ENCODE measurements around the gene NAP1L2.
"Not testable (repeated sequence)": the region's sequence is repeated elsewhere in the genome, so short reads cannot be mapped to it uniquely, and the experiment has no call there.

NAP1L2 gene, protein sequence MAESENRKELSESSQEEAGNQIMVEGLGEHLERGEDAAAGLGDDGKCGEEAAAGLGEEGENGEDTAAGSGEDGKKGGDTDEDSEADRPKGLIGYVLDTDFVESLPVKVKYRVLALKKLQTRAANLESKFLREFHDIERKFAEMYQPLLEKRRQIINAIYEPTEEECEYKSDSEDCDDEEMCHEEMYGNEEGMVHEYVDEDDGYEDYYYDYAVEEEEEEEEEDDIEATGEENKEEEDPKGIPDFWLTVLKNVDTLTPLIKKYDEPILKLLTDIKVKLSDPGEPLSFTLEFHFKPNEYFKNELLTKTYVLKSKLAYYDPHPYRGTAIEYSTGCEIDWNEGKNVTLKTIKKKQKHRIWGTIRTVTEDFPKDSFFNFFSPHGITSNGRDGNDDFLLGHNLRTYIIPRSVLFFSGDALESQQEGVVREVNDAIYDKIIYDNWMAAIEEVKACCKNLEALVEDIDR

DNA sequence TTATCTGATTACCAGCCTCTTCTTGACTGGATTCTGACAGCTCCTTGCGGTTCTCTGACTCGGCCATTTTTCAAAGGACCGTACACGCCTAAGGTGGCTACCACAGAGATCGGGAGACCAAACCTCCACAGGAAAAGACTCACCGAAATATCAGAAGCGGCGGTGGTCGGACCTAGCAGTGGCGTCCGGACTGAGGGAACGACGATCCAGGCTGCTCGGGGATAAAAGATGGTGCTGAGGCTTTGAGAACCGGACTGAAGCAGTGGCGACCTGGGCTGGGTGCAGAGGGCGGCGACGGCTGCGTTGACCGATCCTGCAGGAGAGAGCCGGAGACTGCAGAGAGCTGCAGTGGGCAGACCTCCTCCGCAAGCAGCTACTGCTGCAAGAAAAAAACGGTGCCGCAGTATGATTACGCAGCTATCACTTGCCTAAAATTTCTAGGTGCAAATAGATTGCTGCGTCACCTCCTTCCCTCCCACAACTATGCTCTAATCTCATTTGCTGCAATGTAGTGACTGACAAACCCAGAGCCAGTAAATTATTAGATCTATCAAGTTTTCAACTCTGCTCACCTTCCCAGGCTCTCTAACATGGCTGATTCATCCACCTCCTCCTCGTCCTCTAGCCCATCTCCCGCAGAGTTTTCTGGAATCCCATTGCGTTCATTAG is at the start of gene NAP1L2:
TSS of gene NAP1L2 (minus strand) at position 426 of the 669 bp plus-strand sequence. CDS start at position 67, 359 bp downstream.
- DNase-seq: peak; percentile 20

DNA sequence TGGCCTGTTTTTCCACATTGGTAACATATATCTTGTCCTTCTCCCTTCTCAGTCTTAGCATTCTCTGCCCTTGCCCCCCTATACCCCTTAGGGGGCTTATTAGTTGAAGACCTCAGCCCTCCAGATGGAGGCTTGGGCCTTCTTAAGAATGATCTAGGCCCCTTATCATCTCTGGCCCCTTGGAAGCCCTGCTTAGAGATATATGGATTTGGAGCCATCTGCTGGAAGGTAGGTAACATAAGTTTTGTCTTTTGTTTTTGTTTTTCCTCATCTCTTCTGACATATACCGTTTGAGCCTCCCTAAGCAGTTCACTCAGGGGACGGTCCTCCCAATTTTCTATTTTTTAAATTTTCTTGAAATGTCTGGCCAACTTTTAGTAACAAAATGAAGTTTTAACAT is 48.3 kb upstream of the NAP1L2 start:
- no peak for DNase-seq

DNA sequence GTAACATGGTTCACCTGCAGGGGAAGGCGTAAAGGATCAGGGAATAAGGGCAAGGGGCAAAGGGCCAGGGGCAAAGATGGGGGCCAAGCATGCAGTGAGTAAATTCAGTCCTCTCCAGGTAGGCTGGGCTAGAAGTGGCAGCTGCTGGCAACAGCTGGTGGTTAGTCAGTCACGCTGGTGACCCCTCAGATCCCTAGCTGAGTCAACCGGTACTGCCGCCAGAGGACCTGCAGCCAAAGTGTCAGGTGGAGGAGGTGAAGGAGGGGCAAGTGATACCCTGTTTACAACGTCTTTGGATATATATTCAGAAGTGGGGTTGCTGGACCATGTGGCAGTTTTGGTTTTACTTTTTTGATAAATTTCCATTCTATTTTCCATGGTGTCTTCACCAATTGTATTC is 24.6 kb upstream of the NAP1L2 start:
- DNase-seq: no peak

DNA sequence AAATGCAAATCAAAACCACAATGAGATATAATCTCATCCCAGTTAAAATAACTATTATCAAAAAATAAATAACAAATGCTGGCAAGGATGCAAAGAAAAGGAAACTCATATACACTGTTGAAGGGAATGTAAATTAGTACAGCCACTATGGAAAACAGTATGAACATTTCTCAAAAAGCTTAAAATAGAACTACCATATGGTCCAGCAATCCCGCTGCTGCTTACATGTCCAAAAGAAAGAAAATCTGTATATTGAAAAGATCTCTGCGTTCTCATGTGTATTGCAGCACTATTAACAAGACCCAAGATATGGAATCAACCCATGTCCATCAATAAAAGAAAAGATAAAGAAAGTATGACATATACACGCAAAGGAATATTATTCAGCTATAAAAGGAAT is 3.0 kb upstream of the NAP1L2 start:
- no peak for DNase-seq

DNA sequence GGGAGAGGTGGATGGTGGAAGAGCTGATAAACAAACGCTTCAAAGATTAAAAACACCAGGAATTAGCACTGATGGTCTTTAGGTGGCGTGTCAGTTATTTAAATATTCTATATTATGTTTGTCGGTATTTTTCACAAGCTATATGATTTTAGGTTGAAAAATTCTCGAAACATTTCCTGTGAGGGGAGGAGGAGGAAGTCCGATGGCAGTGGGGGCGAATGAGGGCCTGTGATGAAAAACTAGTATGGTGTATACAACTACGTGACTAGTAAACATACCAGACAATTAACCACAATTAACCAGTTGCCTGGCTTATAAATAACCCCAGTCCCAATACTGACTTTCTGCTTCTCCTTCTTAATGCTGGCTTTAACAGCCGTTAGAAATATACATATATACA is 595 bp upstream of the NAP1L2 start:
- no peak for DNase-seq

DNA sequence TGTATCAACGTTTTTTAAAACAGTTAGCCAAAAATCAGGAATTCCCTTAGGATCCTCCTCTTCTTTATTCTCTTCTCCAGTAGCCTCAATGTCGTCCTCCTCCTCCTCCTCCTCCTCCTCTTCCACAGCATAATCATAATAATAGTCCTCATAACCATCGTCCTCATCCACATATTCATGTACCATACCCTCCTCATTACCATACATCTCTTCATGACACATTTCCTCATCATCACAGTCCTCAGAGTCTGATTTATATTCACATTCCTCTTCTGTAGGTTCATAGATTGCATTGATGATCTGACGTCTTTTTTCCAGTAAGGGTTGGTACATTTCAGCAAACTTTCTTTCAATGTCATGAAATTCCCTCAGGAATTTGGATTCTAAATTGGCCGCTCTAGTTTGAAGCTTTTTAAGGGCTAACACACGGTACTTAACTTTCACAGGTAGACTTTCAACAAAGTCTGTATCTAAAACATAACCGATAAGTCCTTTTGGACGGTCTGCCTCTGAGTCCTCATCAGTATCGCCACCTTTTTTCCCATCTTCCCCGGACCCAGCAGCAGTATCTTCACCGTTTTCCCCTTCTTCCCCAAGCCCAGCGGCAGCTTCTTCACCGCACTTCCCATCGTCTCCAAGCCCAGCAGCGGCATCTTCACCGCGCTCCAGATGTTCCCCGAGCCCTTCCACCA is 771 bp downstream of the NAP1L2 start:
- DNase-seq: no peak

DNA sequence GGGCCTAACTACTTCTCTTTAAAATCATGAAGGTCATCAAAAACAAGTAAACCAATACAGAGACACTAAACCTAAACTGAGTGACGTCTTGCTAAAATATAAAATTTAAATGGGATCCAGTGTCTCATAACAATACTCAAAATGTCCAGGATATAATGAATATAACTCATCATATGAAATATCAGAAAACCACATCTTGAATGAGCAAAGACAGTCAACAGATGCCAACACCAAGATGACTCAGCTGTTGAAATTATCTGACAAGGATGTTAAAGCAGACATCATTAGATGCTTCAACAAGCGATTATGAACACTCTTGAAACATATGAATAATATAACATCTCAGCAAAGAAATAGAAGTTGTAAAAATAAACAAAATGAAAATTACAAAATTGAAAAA is 8.3 kb downstream of the NAP1L2 start:
- DNase-seq: no peak

DNA sequence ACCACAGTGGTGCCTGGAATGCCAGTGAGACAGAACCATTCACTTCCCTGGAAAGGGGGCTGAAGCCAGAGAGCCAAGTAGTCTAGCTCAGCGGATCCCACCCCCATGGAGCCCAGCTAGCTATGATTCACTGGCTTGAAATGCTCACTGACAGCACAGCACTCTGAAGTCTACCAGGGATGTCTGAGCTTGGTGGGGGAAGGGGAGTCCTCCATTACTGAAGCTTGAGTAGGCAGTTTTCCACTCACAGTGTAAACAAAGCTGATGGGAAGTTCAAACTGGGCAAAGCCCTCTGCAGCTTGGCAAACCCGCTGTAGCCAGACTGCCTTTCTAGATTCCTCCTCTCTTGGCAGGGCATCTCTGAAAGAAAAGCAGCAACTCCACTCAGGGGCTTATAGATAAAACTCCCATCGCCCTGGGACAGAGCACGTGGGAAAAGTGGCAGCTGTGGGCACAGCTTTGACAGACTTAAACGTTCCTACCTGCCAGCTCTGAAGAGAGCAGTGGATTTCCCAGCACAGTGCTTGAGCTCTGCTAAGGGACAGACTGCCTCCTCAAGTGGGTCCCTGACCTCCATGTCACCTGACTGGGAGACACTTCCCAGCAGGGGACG is 32.0 kb downstream of the NAP1L2 start:
- no peak for DNase-seq

DNA sequence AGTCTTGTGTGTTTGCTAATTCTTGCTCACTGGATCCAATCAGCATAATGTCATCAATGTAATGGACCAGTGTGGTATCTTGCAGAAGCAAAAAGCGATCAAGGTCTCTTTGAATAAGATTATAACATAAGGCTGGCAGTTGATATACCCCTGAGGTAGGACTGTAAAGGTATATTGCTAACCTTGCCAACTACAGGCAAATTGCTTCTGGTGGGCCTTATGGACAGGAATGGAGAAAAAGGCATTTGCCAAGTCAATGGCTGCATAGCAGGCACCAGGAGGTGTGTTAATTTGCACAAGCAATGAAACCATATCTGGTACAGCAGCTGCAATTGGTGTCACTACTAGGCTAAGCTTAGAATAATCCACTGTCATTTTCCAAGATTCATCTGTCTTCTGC is 45.7 kb downstream of the NAP1L2 start:
- DNase-seq: not testable (repeated sequence)
